Subcutaneous adipose tissue (tissue), 4 donors: ENCODE data around the gene CHKA. TPM values are rescaled to one million over a fixed set of nuclear protein-coding genes. Genes with fewer than 3 reads are reported as not detected.

Source experiments
- CTCF ChIP-seq: fragments of 450-650 bp; IDR thresholded peaks from one replicate; pipeline ENCODE4 v1.5.1; 2016; ENCODE audit warnings: low read depth, mild to moderate bottlenecking, control low read depth, antibody characterized with exemption, moderate library complexity
- total RNA-seq, 4 donors: library from RNA; depleted of rRNA; stranded (reverse); fragments of >200 nt; gene quantifications; one replicate each; pipeline ENCODE4 v1.1.0, GENCODE V29; 2016

The CHKA gene
- total RNA-seq, 4 donors from 2014 or later = 50.2 to 78.7 (median 59.6) TPM

DNA sequence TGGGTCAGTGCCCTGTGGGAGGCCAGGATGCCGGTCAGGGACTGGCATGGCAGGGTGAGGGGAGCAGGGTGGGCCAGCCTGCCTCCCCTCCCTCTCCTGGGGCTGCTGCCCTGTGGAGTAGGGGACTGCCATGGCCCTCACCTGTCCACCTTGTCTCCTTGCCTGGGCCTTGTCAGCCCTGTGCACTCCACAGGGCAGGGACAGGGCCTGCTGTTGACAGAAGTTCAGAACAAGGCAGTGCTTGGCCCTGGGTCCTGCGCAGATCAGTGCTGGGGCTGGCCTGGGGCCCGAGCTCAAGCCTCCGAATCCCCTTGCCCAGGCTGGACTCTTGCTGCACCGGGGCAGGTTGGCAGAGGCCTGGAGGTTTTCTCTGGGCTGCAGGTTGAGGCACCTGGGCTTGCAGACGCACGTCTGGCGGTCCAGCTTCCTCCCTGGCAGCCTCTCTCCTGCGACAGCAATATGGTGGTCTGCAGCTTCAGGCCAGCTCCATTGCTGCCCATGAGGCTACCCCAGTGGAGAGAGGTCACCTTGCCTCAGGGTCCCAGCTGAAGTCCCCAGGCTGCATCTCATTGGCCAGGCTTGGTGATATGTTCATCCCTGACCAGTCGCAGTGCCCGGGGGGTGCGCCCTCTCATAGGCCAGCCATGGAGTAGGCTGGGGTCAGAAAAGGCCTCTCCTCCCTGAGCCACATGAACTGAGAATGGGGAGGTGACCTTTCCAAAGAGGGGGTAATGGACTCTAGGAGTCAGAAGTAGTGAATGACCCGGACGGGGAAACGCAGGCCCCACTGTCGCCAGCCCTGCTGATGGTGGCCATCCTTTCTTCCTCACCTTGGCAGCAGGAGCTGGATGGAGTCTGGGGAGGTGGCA is 21.5 kb upstream of the CHKA start:
- no peak for TF ChIP-seq CTCF

GRCh38 chr11:68142028-68142412 is 20.8 kb upstream of the CHKA start:
- TF ChIP-seq CTCF = no peak

GRCh38 chr11:68141246-68142027 is 20.2 kb upstream of the CHKA start:
- no peak for TF ChIP-seq CTCF

- TF ChIP-seq CTCF = no peak
These were observed 19.5 kb upstream of the CHKA start for GRCh38 chr11:68140496-68141245.

GRCh38 chr11:68138237-68138636 is 17.0 kb upstream of the CHKA start:
- no peak for TF ChIP-seq CTCF

DNA sequence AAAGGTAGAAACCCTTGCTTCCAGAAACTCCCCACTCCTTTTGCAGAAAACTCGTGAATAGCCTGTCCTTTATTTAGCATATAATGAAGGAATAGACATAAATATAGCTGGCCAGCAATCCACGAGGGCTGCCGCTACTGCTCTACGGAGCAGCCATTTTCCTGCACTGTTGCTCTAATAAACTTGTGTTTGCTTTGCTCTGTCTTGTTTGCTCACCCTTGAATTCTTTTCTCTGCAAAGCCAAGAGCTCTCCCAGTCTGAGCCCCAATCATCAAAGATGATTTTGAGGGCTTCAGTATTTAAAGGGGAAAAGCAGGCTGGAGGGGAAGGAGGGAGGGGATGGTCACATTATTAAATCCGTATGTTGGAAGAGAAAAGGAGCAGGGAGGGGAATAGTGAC is 16.6 kb upstream of the CHKA start:
- no peak for TF ChIP-seq CTCF

GRCh38 chr11:68136866-68137265 is 15.7 kb upstream of the CHKA start:
- no peak for TF ChIP-seq CTCF
